B cell (primary cell): ENCODE data around the gene BCAR3. TPM values are rescaled to one million over a fixed set of nuclear protein-coding genes. Genes with fewer than 3 reads are reported as not detected.

ENCODE experiments used
- ATAC-seq: fragments of 200-7000 bp; cut with Tn5 transposase; one replicate; pipeline ENCODE4 v1.10.0; 2021; ENCODE audit warnings: low read depth, mild to moderate bottlenecking, moderate number of reproducible peaks, moderate library complexity
- CTCF ChIA-PET: fragments of 350-600 bp; sonication (Branson Sonifier 250); formaldehyde crosslinking; loops from one replicate; lab custom pipeline; 2021; ENCODE audit warnings: antibody characterized with exemption, inconsistent platforms; lab: Charles Lee
- POLR2A ChIA-PET: fragments of 350-600 bp; sonication (Branson Sonifier 250); formaldehyde crosslinking; loops from one replicate; lab custom pipeline; 2021; ENCODE audit warnings: antibody characterized with exemption; lab: Charles Lee
- DNase-seq: peaks from one replicate; pipeline ENCODE4 v3.0.0; 2013
- H2AFZ ChIP-seq: 2 replicates; pipeline ENCODE4 v1.6.1; 2012; ENCODE audit warnings: mild to moderate bottlenecking, low read depth, low read length; ENCODE audit not compliant: insufficient read depth, poor library complexity, severe bottlenecking
- H3K27ac ChIP-seq, 2 donors: 1 replicate in 1 of 2; 2 replicates in 1 of 2; pipeline ENCODE4 v1.5.1; 2012 to 2013; ENCODE audit warnings: low read length in 2 of 2, mild to moderate bottlenecking in 2 of 2, moderate library complexity in 1 of 2
- H3K27me3 ChIP-seq, 4 experiments: fragments of 200-600 bp in 1 of 4; sonication (generic) in 1 of 4; replicated peaks in 1 of 4; 1 replicate in 2 of 4; 2 replicates in 2 of 4; pipeline versions ENCODE4 v1.6.1 to v1.7.0; 2013 to 2016; ENCODE audit warnings: low read length in 3 of 4, mild to moderate bottlenecking in 2 of 4, mixed read lengths in 1 of 4, moderate library complexity in 1 of 4; ENCODE audit not compliant: insufficient read depth in 4 of 4, control insufficient read depth in 3 of 4; ENCODE audit errors: control extremely low read depth in 1 of 4
- H3K36me3 ChIP-seq, 2 experiments: replicated peaks in 1 of 2; 1 replicate in 1 of 2; 2 replicates in 1 of 2; pipeline versions ENCODE4 v1.6.1 to v1.7.1; 2013; ENCODE audit warnings: low read length in 1 of 2; ENCODE audit not compliant: insufficient read depth in 2 of 2, control insufficient read depth in 1 of 2; ENCODE audit errors: control extremely low read depth in 1 of 2, extremely low read depth in 1 of 2
- H3K4me1 ChIP-seq, 2 donors: fragments of 200-600 bp in 1 of 2; sonication (generic) in 1 of 2; 1 replicate in 1 of 2; 2 replicates in 1 of 2; pipeline versions ENCODE4 v1.5.1 to v1.6.1; 2013 to 2017; ENCODE audit warnings: low read length in 2 of 2; ENCODE audit not compliant: control insufficient read depth in 2 of 2, insufficient read depth in 2 of 2
- H3K4me2 ChIP-seq: replicated peaks from 2 replicates; pipeline ENCODE3; 2012; ENCODE audit warnings: mild to moderate bottlenecking, low read depth, low read length; ENCODE audit not compliant: poor library complexity, severe bottlenecking
- H3K4me3 ChIP-seq, 5 experiments: fragments of 200-600 bp in 1 of 5; sonication (generic) in 1 of 5; 1 replicate in 3 of 5; 2 replicates in 2 of 5; pipeline versions ENCODE4 v1.5.1 to v1.7.0; 2011 to 2016; ENCODE audit warnings: low read length in 4 of 5, mild to moderate bottlenecking in 4 of 5, low read depth in 2 of 5, control low read depth in 1 of 5, moderate library complexity in 1 of 5; ENCODE audit not compliant: insufficient read depth in 1 of 5; ENCODE audit errors: control extremely low read depth in 1 of 5, extremely low read depth in 1 of 5
- H3K79me2 ChIP-seq: fragments of 200-600 bp; sonication (generic); one replicate; pipeline ENCODE4 v1.6.0; 2016; ENCODE audit warnings: low read length; ENCODE audit not compliant: control insufficient read depth, insufficient read depth
- H3K9ac ChIP-seq: fragments of 200-600 bp; sonication (generic); 2 replicates; pipeline ENCODE4 v1.6.1; 2017; ENCODE audit warnings: mild to moderate bottlenecking, low read length, moderate library complexity
- H3K9me3 ChIP-seq, 3 donors: one replicate each; pipeline versions ENCODE4 v1.6.1 to v1.7.1; 2013; ENCODE audit warnings: low read length in 2 of 3; ENCODE audit not compliant: control insufficient read depth in 2 of 3, insufficient read depth in 1 of 3; ENCODE audit errors: control extremely low read depth in 1 of 3
- H4K20me1 ChIP-seq: 2 replicates; pipeline ENCODE4 v1.6.0; 2012; ENCODE audit warnings: mild to moderate bottlenecking, low read length; ENCODE audit not compliant: insufficient read depth, control insufficient read depth, poor library complexity, severe bottlenecking
- H3K27ac Mint-ChIP-seq: one replicate; pipeline ENCODE4 v1.8.0; 2021; ENCODE audit warnings: mixed read lengths
- H3K27me3 Mint-ChIP-seq: one replicate; pipeline ENCODE4 v1.8.0; 2021; ENCODE audit warnings: mixed read lengths
- H3K4me1 Mint-ChIP-seq: one replicate; pipeline ENCODE4 v1.8.0; 2021; ENCODE audit warnings: mixed read lengths
- H3K4me3 Mint-ChIP-seq: one replicate; pipeline ENCODE4 v1.8.0; 2021; ENCODE audit warnings: mixed read lengths
- H3K9me3 Mint-ChIP-seq: one replicate; pipeline ENCODE4 v1.8.0; 2022; ENCODE audit warnings: mixed read lengths; ENCODE audit not compliant: insufficient read depth
- EZH2 ChIP-seq: IDR thresholded peaks from 2 replicates; pipeline ENCODE4 v1.6.1; 2012; ENCODE audit warnings: borderline replicate concordance, low read depth, mild to moderate bottlenecking, moderate library complexity, low read length; ENCODE audit not compliant: insufficient read depth, poor library complexity, severe bottlenecking
- WGBS: methylation state at CpG from one replicate; pipeline ENCODE4 v1.1.5; 2013; ENCODE audit warnings: missing lambda C conversion rate; ENCODE audit not compliant: insufficient coverage; 5-methylcytosine and 5-hydroxymethylcytosine counted together
- intact Hi-C: fragments of 100-400 bp; cut with micrococcal nuclease; formaldehyde crosslinking; loops from one replicate; pipeline ENCODE4 v1.10.0; 2022
- polyA plus RNA-seq: library from polyadenylated mRNA; depleted of rRNA; stranded (reverse); fragments of >200 nt; gene quantifications from 2 replicates; pipeline ENCODE4 v1.2.3, GENCODE V29; 2012
- total RNA-seq, 2 donors: library from RNA; stranded (reverse); fragments of 120-200 nt in 1 of 2; gene quantifications; 1 replicate in 1 of 2; 2 replicates in 1 of 2; pipeline versions ENCODE4 v1.2.3 to v1.2.4, GENCODE V29; 2013 to 2022
- TF ChIP-seq, protein P1 (sequence below): fragments of 200-600 bp; IDR thresholded peaks from one replicate; pipeline ENCODE4 v1.8.0; 2022; ENCODE audit warnings: antibody characterized with exemption, mild to moderate bottlenecking

The BCAR3 gene
- total and polyA plus RNA-seq, 2 donors (not counting 1 experiment from before 2014, with no cell fraction given): 6.7 to 13.0 TPM

DNA sequence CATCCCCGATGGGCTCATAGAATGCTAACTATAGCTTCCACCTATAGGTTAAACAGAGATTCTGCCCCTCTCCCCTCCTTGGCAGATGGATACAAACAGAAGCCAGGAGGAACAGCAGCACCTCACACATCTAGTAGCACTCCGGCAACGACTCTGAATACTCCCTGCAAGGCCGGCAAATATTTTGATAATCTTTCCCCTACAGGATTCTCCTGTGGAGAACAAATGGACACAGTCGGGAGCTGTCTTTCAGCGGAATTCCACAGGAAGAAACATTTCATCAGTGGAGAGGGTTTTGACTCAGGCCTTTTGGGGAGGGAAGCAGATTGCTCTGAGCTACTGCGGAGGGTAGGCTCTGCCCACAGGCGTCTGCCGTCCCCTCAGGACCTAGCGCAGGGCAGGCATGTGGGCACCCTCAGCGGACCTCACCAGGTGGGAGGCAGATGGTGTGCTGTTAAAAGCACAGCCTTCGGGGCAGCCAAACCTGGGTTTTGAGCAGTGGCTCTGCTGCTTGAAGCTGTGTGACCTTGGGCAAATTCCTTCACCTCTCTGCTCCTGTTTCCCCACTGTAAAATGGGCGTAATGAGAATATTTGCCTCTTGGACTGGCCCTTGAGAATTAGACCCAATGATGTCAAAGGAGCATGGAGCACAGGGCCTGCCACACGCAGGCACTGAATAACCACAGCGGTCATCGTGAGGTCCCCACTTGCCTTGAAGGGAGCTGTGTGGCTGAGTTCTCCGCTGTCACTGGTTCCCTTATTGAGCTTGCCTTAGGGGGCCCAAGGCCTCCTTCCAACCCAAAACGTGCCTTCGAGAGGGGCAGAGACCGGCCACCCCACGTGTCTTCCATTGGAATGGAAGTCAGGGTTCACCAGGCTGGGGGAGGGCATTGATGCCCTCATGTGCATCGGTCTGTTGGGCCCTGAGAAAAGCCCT, 19.2 kb upstream of the BCAR3 start:
- POLR2A ChIA-PET: no interaction called here
- no peak overlapping the region for H2AFZ ChIP-seq
- no peaks in the 10 kb centered on the region for H3K36me3 ChIP-seq
- Mint-ChIP-seq H3K4me3 (no peak overlapping the region), H3K27me3 (no peaks in the 10 kb centered on the region), H3K4me1 (peaks cover 56% of the 10 kb centered on the region), H3K27ac (no peak overlapping the region), H3K9me3 (no peaks in the 10 kb centered on the region)
- no peak overlapping the region for H3K4me3 ChIP-seq
- no peak for DNase-seq
- intact Hi-C loops: loop anchor here (10.0 kb wide), 1 partner anchor 204 kb away; the partner anchor contains the start of gene GCLM
- TF ChIP-seq, protein P1, sequence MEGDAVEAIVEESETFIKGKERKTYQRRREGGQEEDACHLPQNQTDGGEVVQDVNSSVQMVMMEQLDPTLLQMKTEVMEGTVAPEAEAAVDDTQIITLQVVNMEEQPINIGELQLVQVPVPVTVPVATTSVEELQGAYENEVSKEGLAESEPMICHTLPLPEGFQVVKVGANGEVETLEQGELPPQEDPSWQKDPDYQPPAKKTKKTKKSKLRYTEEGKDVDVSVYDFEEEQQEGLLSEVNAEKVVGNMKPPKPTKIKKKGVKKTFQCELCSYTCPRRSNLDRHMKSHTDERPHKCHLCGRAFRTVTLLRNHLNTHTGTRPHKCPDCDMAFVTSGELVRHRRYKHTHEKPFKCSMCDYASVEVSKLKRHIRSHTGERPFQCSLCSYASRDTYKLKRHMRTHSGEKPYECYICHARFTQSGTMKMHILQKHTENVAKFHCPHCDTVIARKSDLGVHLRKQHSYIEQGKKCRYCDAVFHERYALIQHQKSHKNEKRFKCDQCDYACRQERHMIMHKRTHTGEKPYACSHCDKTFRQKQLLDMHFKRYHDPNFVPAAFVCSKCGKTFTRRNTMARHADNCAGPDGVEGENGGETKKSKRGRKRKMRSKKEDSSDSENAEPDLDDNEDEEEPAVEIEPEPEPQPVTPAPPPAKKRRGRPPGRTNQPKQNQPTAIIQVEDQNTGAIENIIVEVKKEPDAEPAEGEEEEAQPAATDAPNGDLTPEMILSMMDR: no peak
- TF ChIP-seq EZH2: no peak
- peaks cover 56 to 63% of the 10 kb centered on the region in 2 donors for H3K4me1 ChIP-seq
- H3K79me2 ChIP-seq: no peaks in the 10 kb centered on the region
- H3K4me2 ChIP-seq: no peak overlapping the region
- WGBS: 96% methylated on average over 19 of the region's 22 CpGs
- H4K20me1 ChIP-seq: no peaks in the 10 kb centered on the region
- CTCF ChIA-PET: no interaction called here
- H3K27me3 ChIP-seq: no peaks in the 10 kb centered on the region
- H3K9me3 ChIP-seq: no peaks in the 10 kb centered on the region
- H3K9ac ChIP-seq: no peak overlapping the region
- H3K27ac ChIP-seq: no peak overlapping the region
- ATAC-seq: no peak
